ENCODE data around the gene DKK1. TPM values are rescaled to one million over a fixed set of nuclear protein-coding genes. Genes with fewer than 3 reads are reported as not detected.

The DKK1 gene
- total RNA-seq, result 86.2 and 112 TPM in 2 replicates

DNA sequence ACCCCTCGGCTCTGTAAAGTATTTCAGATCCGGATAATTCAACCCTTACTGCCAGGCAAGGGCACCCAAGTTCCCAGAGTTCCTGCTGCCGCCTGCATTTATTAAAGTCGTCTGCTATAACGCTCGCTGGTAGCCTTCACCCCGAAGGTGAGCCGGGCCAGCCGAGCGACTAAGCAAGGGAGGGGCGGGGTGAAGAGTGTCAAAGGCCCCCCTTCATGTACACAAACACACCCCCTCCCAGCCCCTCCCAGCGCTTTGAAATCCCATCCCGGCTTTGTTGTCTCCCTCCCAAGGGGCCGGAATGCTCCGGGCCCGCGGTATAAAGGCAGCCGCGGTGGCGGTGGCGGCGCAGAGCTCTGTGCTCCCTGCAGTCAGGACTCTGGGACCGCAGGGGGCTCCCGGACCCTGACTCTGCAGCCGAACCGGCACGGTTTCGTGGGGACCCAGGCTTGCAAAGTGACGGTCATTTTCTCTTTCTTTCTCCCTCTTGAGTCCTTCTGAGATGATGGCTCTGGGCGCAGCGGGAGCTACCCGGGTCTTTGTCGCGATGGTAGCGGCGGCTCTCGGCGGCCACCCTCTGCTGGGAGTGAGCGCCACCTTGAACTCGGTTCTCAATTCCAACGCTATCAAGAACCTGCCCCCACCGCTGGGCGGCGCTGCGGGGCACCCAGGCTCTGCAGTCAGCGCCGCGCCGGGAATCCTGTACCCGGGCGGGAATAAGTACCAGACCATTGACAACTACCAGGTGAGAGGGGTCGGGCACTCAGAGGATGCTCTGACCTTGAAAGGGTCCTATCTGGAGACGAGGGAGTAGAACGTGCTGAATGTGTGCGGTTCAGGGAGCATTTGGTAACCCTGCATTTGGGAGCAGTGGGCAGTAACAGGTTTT lies at the start of gene DKK1:
Gene DKK1 (plus strand): TSS at position 349 of the 889 bp plus-strand sequence. CDS start 154 bp downstream, at position 503.

